Adipose tissue (tissue), 3 donors: ENCODE results near the gene ALDH1B1. TPM values are rescaled to one million over a fixed set of nuclear protein-coding genes. Genes with fewer than 3 reads are reported as not detected.

ENCODE experiments used
- H3K27ac ChIP-seq: one replicate; pipeline ENCODE4 v1.5.1; 2013; ENCODE audit warnings: low read depth, low read length
- WGBS, 3 donors: extraction: QIAGEN DNeasy Blood & Tissue Kit; methylation state at CpG; one replicate each; pipeline ENCODE4 v1.1.7; 2013; 5-methylcytosine and 5-hydroxymethylcytosine counted together
- polyA plus RNA-seq, 3 donors: library from polyadenylated mRNA; stranded (reverse); fragments of 200-250 nt; gene quantifications; one replicate each; pipeline ENCODE4 v1.2.3, GENCODE V29; 2013
- donor health status: healthy with polysubstance abuse.
- donor health status: Bipolar disorder and iron deficiency.
- donor health status: healthy.

ALDH1B1 gene
- 10 to 100 TPM in 2 of 3 donors, 1 to 10 TPM in 1; 8.2 to 33.2 (median 10.5) TPM for polyA plus RNA-seq

GRCh38 chr9:38392235-38393127 is at the start of gene ALDH1B1:
Gene ALDH1B1, plus strand, starts transcription at chr9:38392702. Its CDS starts 3,047 bp downstream, at chr9:38395749.
- WGBS, 3 donors, result 1% methylated on average over 30 to 58 of the region's 58 CpGs
- no peak within 1 kb of the TSS for H3K27ac ChIP-seq

DNA sequence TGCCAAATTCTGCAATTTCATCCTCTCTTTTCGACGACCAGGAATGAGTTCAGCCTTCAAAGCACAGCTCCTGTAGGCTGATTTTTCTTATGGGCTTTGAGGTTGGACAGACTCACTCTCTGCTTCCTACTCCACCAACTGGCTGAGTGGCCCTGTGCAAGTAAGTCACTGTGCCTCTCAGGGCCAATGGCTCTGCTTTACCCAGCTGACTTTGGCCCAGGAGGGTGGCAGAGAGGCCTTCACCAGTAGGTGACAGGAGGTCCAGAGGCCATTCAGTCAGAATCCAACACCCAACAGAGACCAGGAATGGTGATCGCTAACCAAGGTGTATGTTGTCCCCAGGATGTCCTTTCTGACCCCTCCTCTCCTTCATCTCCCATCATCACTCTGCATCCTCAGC is 49.5 kb upstream of the ALDH1B1 start:
- H3K27ac ChIP-seq, result no peak overlapping the region
- WGBS, 3 donors, result 93 to 100% (median 94%) methylated on average over 3 of the region's 3 CpGs

GRCh38 chr9:38343552-38343951 is 49.0 kb upstream of the ALDH1B1 start:
- no peak overlapping the region for H3K27ac ChIP-seq
- 89 to 94% (median 91%) methylated on average over 6 of the region's 6 CpGs for WGBS, 3 donors

GRCh38 chr9:38344566-38345324 is 47.8 kb upstream of the ALDH1B1 start:
- WGBS, 3 donors, result 84 to 89% (median 85%) methylated on average over 7 of the region's 7 CpGs
- H3K27ac ChIP-seq, result no peak overlapping the region

DNA sequence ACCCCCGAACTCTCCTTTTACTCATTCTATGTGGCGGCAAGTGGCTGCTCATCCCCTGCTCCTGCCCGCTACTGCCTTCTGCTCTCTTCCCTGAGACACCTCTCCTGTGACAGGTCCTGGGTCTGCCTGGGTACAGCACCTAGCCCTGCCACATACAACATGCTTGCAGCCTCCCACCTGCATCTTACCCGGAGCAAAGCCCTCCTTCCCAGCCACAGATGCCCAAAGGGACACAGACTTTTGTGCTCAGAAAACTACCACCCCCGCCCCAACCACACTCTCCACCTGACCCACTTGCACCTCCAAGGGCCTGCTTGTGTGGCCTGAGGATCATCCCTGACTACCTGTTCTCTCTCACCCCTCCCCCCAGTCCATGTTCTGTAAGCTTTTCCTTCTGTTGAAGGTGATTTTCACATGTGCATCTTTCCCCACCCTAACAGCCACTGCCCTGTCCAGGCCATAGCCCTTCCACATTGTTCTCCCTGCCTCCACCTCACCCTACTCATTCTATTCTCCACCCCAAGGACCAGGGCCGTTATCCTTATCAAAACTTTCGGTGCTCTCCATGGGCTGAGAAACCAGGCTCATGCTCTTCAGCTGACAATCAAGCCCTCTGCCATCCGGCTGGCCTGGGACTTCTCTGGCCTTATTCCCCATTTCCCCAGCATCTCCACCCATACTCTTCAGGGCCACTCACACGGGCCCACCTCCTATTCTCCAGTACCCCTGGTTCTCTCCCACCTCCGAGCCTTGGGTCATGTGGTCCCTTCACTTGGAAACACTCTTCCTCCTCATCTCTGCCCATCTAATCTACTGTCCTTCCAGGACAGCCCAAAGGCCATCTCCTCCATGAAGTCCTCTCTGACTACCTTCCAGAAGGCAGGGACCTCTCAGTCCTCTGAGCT is 46.4 kb upstream of the ALDH1B1 start:
- no peak overlapping the region for H3K27ac ChIP-seq
- 88 to 93% (median 90%) methylated on average over 10 of the region's 10 CpGs for WGBS, 3 donors

DNA sequence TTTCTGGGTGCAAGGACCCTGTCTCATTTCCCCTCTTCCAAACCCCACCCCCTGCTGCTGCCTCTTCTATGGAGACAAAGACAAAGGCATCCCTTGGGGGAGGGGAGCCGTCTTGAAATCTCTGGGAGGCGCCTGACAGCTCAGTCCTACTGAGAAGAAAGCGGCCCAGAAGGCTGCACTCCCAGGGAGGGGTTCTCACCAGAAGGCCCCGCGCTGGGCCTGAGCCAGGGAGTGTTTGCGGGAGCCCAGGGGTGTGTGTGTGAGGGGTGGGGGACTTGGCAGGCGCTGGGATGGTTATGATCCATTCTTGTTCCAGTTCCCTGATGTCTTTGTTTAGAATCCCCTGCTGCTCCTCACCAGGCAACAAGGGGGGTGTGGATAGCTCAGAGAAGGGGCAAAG is 45.7 kb upstream of the ALDH1B1 start:
- H3K27ac ChIP-seq, result no peak overlapping the region
- 50 to 68% (median 54%) methylated on average over 7 of the region's 7 CpGs for WGBS, 3 donors

GRCh38 chr9:38347271-38347671 is 45.2 kb upstream of the ALDH1B1 start:
- 64 to 68% (median 65%) methylated on average over 2 of the region's 2 CpGs for WGBS, 3 donors

GRCh38 chr9:38347946-38348345 is 44.6 kb upstream of the ALDH1B1 start:
- WGBS, 3 donors, result 82 to 84% (median 83%) methylated on average over 3 of the region's 3 CpGs

More at GRCh38 chr9:38347271-38347671, 45.2 kb upstream of the ALDH1B1 start:
- H3K27ac ChIP-seq, result no peak overlapping the region

GRCh38 chr9:38350529-38350928 is 42.0 kb upstream of the ALDH1B1 start:
- no peak overlapping the region for H3K27ac ChIP-seq

More at GRCh38 chr9:38347946-38348345, 44.6 kb upstream of the ALDH1B1 start:
- H3K27ac ChIP-seq, result no peak overlapping the region

DNA sequence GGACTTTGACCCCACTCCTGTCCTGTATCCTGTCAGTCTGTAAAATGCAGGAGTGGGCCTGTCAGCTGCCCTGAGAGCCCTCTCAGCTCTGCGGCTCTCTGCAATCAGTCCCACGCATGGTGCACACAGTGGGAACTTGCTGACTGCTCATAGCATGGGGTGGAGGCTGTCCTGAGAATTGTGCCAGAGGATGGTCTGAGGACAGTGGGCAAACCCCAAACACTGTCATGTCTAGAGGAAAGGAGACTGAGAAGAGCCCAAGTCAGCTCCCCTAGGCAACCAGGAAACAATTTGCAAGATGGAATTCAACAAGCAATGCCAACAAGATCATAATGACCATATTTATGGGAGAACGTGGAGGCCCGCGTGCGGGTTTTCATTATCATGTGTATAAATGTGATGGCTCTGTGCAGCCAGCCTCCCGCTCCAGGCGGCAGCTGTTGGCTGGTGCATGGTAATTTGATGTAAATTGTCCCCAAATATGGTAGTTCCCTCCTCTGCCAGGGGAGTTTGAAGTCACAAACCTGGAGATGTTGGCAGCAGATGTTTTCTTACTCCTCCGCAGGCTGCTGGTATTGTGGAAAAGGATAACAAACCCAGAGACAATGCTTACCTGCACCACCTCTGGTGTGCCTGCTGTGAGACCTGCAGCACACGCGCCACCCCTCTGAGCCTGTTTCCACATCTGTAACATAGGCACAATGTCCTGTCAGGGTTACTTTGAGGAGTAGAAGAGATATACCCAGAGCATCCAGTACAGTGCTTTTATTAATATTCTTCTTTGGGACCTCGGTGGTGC is 39.8 kb upstream of the ALDH1B1 start:
- WGBS, 3 donors, result 89 to 93% (median 91%) methylated on average over 12 of the region's 12 CpGs
- no peak overlapping the region for H3K27ac ChIP-seq

More at GRCh38 chr9:38350529-38350928, 42.0 kb upstream of the ALDH1B1 start:
- WGBS, 3 donors, result 86 to 98% (median 91%) methylated on average over 2 of the region's 2 CpGs

DNA sequence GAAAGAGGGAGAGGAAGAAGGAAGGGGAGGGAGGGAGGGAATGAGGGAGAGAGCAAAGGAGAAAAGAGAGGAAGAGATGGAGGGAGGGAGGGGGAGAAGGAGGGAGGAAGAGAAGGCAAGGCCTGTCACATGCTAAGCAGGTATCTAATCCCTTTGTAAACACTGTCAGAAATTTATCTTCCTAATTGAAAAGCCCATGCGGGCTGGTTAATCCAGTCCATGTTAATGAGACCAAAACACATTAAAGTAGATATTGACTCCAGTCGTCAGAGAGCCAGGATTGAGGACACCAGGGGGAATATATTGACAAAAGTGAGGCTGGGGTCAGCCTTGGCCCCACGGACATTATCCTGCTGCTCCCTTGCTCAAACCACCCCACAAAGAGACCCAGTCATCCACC is 37.4 kb upstream of the ALDH1B1 start:
- H3K27ac ChIP-seq, result no peak overlapping the region
- WGBS, 3 donors, result 58 to 89% (median 85%) methylated on average over 3 of the region's 3 CpGs

GRCh38 chr9:38355517-38356120 is 36.9 kb upstream of the ALDH1B1 start:
- WGBS, 3 donors, result 90 to 95% (median 92%) methylated on average over 3 of the region's 3 CpGs
- H3K27ac ChIP-seq, result no peak overlapping the region

DNA sequence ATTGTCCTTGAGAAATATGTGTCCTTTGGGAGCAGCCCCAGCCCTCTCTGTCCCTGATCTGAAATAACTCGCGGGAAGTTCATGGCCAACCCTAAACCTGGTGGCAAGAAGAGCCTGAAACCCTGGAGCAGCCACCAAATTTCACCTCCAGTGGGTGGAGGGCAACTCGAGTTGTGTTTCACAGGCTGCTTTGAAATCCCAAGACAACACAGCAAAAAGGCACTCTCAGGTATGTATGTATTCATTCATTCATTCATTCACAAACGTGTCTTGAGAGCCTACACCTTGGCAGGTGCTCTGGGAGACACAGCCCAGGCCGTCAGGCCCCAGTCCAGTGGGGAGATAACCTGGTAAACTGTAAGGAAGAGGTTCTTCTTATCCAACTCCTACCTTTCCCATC is 35.7 kb upstream of the ALDH1B1 start:
- WGBS, 3 donors, result 68 to 83% (median 81%) methylated on average over 5 of the region's 5 CpGs

DNA sequence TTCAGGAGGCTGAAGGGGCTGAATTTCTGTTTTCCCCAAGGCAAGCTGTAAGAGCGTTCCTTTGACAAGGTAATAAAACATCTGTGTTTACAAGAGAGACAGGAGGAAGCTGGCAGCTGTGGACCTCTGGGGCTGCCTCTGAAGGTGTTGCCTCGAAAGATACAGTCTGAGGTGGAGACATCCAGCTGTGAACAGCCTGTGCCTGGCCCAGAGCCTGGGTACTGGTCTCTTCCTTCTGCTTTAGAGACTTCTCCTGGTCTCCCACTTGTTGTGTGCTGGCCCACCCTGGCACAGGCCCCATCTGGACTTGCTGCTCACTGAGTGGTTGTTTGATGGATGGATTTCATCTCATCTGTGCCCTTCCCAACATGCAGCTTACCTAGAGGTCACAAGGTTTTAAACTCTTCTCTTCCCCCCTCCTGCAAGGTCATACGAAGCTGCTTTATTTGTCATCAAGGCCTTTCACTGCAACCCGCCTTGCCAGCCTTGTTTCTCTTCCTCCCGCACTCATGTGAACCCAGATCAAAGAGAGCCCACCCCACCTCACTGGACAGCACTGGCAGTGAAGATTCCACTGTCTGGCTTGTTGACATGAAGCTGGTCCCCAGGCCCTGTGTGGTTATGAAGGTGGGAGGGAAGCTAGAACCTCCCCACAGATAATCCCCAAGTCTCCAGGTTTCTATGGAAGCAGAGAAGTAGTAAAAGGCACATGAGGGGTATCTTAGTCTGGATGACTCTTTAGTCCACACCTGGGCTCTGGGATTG is 35.0 kb upstream of the ALDH1B1 start:
- WGBS, 3 donors, result 74 to 80% (median 79%) methylated on average over 5 of the region's 5 CpGs

More for the DNA sequence above, 35.7 kb upstream of the ALDH1B1 start:
- no peak overlapping the region for H3K27ac ChIP-seq

DNA sequence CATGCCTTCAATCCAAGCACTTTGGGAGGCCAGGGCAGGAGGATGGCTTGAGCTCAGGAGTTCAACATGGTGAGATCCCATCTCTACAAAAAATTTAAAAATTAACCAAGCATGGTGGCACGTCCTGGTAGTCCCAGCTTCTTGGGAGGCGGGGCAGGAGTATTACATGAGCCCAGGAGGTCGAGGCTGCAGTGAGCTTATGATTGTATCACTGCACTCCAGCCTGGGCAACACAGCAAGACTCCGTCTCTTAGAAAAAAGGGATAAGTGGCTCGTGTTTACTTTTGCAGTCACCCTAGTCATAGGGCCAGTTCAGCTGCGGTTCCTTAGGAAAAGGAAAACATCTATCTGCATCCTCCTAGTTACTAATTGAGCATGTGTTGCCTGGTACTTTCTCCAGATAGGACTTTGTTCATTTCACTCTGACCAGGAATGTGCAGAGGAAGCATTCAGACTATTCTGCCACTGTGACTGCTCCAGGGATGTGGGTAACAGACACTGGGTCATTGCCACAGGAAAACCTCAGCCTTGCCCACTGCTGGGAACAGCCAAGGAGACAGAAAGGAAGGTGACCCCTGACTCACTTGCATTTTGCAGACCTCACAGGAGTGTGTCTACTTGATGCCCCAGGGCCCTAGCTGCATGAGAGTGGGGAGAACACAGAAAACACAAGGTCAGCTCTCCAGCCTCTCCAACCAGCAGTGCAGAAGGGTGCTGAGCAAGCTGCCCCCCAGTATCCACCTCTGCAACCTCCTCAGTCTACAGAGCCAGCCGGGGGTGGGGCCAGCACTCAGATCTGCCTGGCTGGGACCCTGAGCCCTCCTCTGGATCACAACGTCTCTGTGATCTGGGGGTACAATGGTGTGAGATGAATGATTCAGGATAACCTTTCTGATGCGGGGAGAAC is 33.9 kb upstream of the ALDH1B1 start:
- H3K27ac ChIP-seq, result no peak overlapping the region
- WGBS, 3 donors, result 75 to 76% (median 75%) methylated on average over 9 of the region's 9 CpGs

More for the DNA sequence above, 35.0 kb upstream of the ALDH1B1 start:
- H3K27ac ChIP-seq, result no peak overlapping the region

DNA sequence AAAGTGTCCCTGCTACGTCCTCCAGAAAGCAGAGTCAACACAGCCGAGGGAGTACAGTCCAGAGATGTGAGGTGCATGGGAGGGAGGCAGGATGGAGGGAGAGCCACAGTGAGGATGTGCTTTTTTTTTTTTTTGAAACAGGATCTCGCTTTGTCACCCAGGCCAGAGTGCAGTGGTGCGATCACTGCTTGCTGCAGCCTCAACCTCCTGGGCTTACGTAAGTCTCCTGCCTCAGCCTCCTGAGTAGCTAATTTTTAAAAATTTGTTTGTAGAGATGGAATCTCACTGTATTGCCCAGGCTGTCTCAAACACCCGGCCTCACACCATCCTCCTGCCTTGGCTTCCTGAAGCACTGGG is 33.2 kb upstream of the ALDH1B1 start:
- H3K27ac ChIP-seq, result no peak overlapping the region
- 67 to 84% (median 83%) methylated on average over 6 of the region's 6 CpGs for WGBS, 3 donors
